Measurements from ENCODE around the gene SPACA7. TPM values are rescaled to one million over a fixed set of nuclear protein-coding genes. Genes with fewer than 3 reads are reported as not detected.

Gene SPACA7
- total and polyA plus RNA-seq, 2 experiments from 2014 or later = not detected

- no peak overlapping the region for H3K4me3 ChIP-seq
- H3K36me3 ChIP-seq = no peaks in the 10 kb centered on the region
- TF ChIP-seq, protein P1, sequence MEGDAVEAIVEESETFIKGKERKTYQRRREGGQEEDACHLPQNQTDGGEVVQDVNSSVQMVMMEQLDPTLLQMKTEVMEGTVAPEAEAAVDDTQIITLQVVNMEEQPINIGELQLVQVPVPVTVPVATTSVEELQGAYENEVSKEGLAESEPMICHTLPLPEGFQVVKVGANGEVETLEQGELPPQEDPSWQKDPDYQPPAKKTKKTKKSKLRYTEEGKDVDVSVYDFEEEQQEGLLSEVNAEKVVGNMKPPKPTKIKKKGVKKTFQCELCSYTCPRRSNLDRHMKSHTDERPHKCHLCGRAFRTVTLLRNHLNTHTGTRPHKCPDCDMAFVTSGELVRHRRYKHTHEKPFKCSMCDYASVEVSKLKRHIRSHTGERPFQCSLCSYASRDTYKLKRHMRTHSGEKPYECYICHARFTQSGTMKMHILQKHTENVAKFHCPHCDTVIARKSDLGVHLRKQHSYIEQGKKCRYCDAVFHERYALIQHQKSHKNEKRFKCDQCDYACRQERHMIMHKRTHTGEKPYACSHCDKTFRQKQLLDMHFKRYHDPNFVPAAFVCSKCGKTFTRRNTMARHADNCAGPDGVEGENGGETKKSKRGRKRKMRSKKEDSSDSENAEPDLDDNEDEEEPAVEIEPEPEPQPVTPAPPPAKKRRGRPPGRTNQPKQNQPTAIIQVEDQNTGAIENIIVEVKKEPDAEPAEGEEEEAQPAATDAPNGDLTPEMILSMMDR (IDR thresholded peaks at IDR 0.05; ENCODE audit: low read depth, low read length) = no peak
- DNase-seq (ENCODE audit: low read depth in 1 of 2, low spot score in 1 of 2) = no peak
- no peaks in the 10 kb centered on the region for H3K9me3 ChIP-seq (ENCODE audit: low read depth)
- no peak overlapping the region for H3K27ac ChIP-seq
- no peaks in the 10 kb centered on the region for H3K4me1 ChIP-seq (ENCODE audit: low read depth)
- H3K27me3 ChIP-seq = peaks cover 26% of the 10 kb centered on the region
Observed at GRCh38 chr13:112438515-112438914, 62.4 kb downstream of the SPACA7 start.

GRCh38 chr13:112441226-112441625 is 65.1 kb downstream of the SPACA7 start:
- DNase-seq (ENCODE audit: low read depth in 1 of 2, low spot score in 1 of 2) = no peak
- TF ChIP-seq, protein P1 (IDR thresholded peaks at IDR 0.05; ENCODE audit: low read depth, low read length) = no peak
- H3K27me3 ChIP-seq = peaks cover 51% of the 10 kb centered on the region
- H3K36me3 ChIP-seq = no peaks in the 10 kb centered on the region
- H3K4me1 ChIP-seq (ENCODE audit: low read depth) = no peaks in the 10 kb centered on the region
- no peaks in the 10 kb centered on the region for H3K9me3 ChIP-seq (ENCODE audit: low read depth)
- no peak overlapping the region for H3K4me3 ChIP-seq
- H3K27ac ChIP-seq = no peak overlapping the region

GRCh38 chr13:112441779-112442310 is 65.7 kb downstream of the SPACA7 start:
- H3K36me3 ChIP-seq = no peaks in the 10 kb centered on the region
- TF ChIP-seq, protein P1 (IDR thresholded peaks at IDR 0.05; ENCODE audit: low read depth, low read length) = no peak
- no peaks in the 10 kb centered on the region for H3K4me1 ChIP-seq (ENCODE audit: low read depth)
- H3K9me3 ChIP-seq (ENCODE audit: low read depth) = no peaks in the 10 kb centered on the region
- peaks cover 57% of the 10 kb centered on the region for H3K27me3 ChIP-seq
- DNase-seq (ENCODE audit: low read depth in 1 of 2, low spot score in 1 of 2) = no peak
- H3K27ac ChIP-seq = no peak overlapping the region
- H3K4me3 ChIP-seq = no peak overlapping the region

DNA sequence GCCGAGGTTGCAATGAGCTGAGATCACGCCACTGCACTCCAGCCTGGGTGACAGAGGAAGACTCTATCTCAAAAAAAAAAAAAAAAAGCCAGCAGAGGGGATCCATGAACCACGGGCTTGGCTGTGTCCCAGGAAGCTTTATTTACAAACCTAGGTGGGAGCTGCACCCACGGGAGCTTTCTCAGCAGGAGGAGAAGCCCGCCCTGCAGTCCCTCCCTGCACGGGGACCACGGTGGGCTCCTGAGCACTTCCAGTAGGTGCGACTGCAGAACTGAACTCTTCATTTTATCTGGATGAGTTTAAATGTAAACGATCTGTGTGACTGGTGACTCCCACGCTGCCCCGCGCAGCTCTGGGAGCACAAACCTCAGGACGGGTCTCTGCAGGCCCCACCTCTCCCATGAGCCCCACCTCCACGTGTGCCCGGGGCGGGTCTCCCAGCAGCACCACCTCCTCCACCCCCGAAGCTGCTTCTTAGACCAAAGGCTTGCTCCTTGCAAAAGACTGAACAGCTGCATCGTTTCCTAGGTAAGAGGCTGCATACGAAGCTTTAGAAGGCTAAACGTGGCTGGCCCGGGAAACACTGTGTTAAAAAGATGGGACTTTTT is 66.4 kb downstream of the SPACA7 start:
- Histone ChIP-seq H3K9me3 (ENCODE audit: low read depth) (no peaks in the 10 kb centered on the region), H3K36me3 (no peaks in the 10 kb centered on the region), H3K27me3 (peaks cover 60% of the 10 kb centered on the region)

DNA sequence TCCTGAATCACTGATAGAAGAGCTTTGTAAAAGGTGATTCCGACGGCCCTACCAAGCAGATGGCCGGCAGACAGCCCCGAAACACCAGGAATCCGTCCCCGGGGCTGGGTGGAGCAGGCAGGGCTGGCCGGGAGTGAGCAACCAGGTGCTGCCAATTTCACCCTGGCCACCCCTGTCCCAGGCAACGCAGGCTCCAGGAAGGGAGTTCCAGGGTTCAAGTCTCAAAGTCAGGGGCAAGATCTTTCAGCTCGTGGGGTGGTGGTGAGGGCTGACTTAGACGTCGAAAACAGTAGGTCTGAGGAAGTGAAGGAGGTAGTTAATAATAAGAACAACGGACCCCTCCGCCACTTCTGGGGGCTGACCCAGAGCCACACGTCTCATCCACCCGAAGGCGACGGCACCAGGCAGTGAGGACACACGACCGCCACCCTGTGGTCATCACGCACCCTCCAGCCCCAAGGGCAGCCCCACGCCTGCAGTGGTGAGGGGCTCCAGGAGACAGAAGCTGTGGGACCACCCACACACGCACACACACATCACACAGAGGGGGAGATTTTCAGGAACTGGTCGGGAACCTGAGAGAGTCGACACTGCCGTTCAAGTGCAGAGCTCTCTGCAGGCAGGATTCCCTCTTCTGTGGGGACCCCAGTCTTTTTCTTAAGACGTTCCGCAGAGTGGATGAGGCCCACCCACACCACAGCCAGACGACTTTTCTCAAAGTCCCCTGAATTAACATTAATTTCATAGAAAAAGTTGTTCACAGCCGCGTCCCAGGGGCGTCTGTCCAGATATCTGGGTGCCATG is 67.2 kb downstream of the SPACA7 start:
- H3K4me1 ChIP-seq (ENCODE audit: low read depth) = no peaks in the 10 kb centered on the region
- H3K4me3 ChIP-seq = no peak overlapping the region
- no peaks in the 10 kb centered on the region for H3K9me3 ChIP-seq (ENCODE audit: low read depth)
- peak in 1 of 2 donors; percentile 41 for DNase-seq (ENCODE audit: low read depth in 1 of 2, low spot score in 1 of 2)
- H3K36me3 ChIP-seq = no peaks in the 10 kb centered on the region
- TF ChIP-seq, protein P1 (IDR thresholded peaks at IDR 0.05; ENCODE audit: low read depth, low read length) = peak; percentile 34
- no peak overlapping the region for H3K27ac ChIP-seq
- peaks cover 61% of the 10 kb centered on the region for H3K27me3 ChIP-seq

More for the DNA sequence above, 66.4 kb downstream of the SPACA7 start:
- Histone ChIP-seq H3K4me1 (ENCODE audit: low read depth) (no peaks in the 10 kb centered on the region), H3K27ac (no peak overlapping the region), H3K4me3 (no peak overlapping the region)
- TF ChIP-seq, protein P1 (IDR thresholded peaks at IDR 0.05; ENCODE audit: low read depth, low read length) = no peak
- peak in 1 of 2 donors; percentile 3 for DNase-seq (ENCODE audit: low read depth in 1 of 2, low spot score in 1 of 2)
